K562 (cell line): ENCODE results near the gene CNTN5. TPM values are rescaled to one million over a fixed set of nuclear protein-coding genes. Genes with fewer than 3 reads are reported as not detected.

Experiments used
- ATAC-seq: fragments of 200-7000 bp; cut with Tn5 transposase; 3 replicates; pipeline ENCODE4 v1.9.1; 2020; ENCODE audit warnings: moderate library complexity
- BruUV-seq: library from RNA; stranded (reverse); fragments of 400-500 nt; replicated peaks from 2 replicates; lab custom pipeline; 2021; lab: Mats Ljungman, UMichigan
- CTCF ChIA-PET: fragments of 300-600 bp; formaldehyde crosslinking; extraction: SDS; loops from one replicate; lab custom pipeline; 2021; ENCODE audit warnings: low intra/inter-chr PET ratio; lab: Yijun Ruan, JAX
- POLR2A ChIA-PET: fragments of 300-600, 350-650 bp; sonication (Branson Sonifier 250); formaldehyde crosslinking; extraction: SDS; loops from one replicate; lab custom pipeline; 2021; ENCODE audit warnings: antibody characterized with exemption, inconsistent platforms; lab: Yijun Ruan, JAX
- DNase-seq, 4 experiments: peaks; one replicate each; pipeline versions ENCODE4 v3.0.0 to v3.0.0-alpha.2; 2011 to 2018; ENCODE audit warnings: low spot score in 3 of 4, mixed read lengths in 3 of 4; ENCODE audit errors: extremely low read depth in 1 of 4
- FAIRE-seq: peaks from 2 replicates; lab custom pipeline; 2011; peaks lifted over from hg19 to GRCh38; lab: Jason Lieb, UNC
- H2AFZ ChIP-seq: 2 replicates; pipeline ENCODE4 v1.6.0; 2011; ENCODE audit warnings: low read depth, low read length, control low read depth, inconsistent platforms
- H3K27ac ChIP-seq: fragments of 200-600 bp; 3 replicates; pipeline ENCODE4 v1.8.0; 2011; ENCODE audit warnings: low read depth, mild to moderate bottlenecking, control low read depth, inconsistent platforms, low read length, moderate library complexity, mixed read lengths; ENCODE audit errors: extremely low read depth
- H3K27me3 ChIP-seq, 2 experiments: fragments of 300-600 bp in 1 of 2; 2 replicates in 1 of 2; 3 replicates in 1 of 2; pipeline versions ENCODE4 v1.6.0 to v1.8.0; 2011; ENCODE audit warnings: inconsistent platforms in 2 of 2, low read length in 2 of 2, mild to moderate bottlenecking in 1 of 2, mixed read lengths in 1 of 2, moderate library complexity in 1 of 2; ENCODE audit not compliant: control insufficient read depth in 2 of 2, insufficient read depth in 2 of 2
- H3K36me3 ChIP-seq: fragments of 300-600 bp; 3 replicates; pipeline ENCODE4 v1.8.0; 2011; ENCODE audit warnings: mild to moderate bottlenecking, low read length, inconsistent platforms; ENCODE audit not compliant: control insufficient read depth, insufficient read depth
- H3K4me1 ChIP-seq, 2 experiments: fragments of 200-600 bp in 1 of 2; replicated peaks in 1 of 2; 2 replicates in 1 of 2; 3 replicates in 1 of 2; pipeline versions ENCODE4 v1.5.1 to v1.8.0; 2011; ENCODE audit warnings: inconsistent platforms in 2 of 2, low read length in 2 of 2, mild to moderate bottlenecking in 1 of 2, mixed read lengths in 1 of 2, moderate library complexity in 1 of 2; ENCODE audit not compliant: control insufficient read depth in 2 of 2, insufficient read depth in 2 of 2
- H3K4me2 ChIP-seq: 2 replicates; pipeline ENCODE4 v1.6.1; 2011; ENCODE audit warnings: low read length, control low read depth, inconsistent platforms, mixed read lengths; ENCODE audit not compliant: insufficient read depth
- H3K4me3 ChIP-seq: fragments of 200-600 bp; sonication (generic), shearing (Covaris generic); 2 replicates; pipeline ENCODE4 v1.5.1; 2016; ENCODE audit warnings: control low read depth, inconsistent platforms
- H3K79me2 ChIP-seq: fragments of 200-600 bp; 3 replicates; pipeline ENCODE4 v1.8.0; 2011; ENCODE audit warnings: low read length, inconsistent platforms; ENCODE audit not compliant: control insufficient read depth, insufficient read depth
- H3K9ac ChIP-seq, 2 experiments: 2 replicates each; pipeline versions ENCODE4 v1.6.0 to v1.6.1; 2011; ENCODE audit warnings: low read depth in 2 of 2, low read length in 2 of 2, control low read depth in 1 of 2, inconsistent platforms in 1 of 2, mild to moderate bottlenecking in 1 of 2, mixed read lengths in 1 of 2; ENCODE audit not compliant: insufficient read depth in 1 of 2
- H3K9me1 ChIP-seq: one replicate; pipeline ENCODE4 v1.6.0; 2011; ENCODE audit warnings: inconsistent platforms, mild to moderate bottlenecking, low read length, moderate library complexity; ENCODE audit not compliant: control insufficient read depth, insufficient read depth
- H3K9me3 ChIP-seq: replicated peaks from 2 replicates; pipeline ENCODE4 v1.5.1; 2011; ENCODE audit warnings: low read depth, low read length, inconsistent platforms; ENCODE audit not compliant: control insufficient read depth, insufficient read depth
- H4K20me1 ChIP-seq: replicated peaks from 2 replicates; pipeline ENCODE4 v1.6.1; 2011; ENCODE audit warnings: low read length, inconsistent platforms, mixed read lengths; ENCODE audit not compliant: control insufficient read depth, insufficient read depth
- C11orf30 ChIP-seq: fragments of 450-650 bp; IDR thresholded peaks from 2 replicates; pipeline ENCODE4 v1.6.1; 2016; ENCODE audit warnings: low read depth, mild to moderate bottlenecking
- E2F3 ChIP-seq: fragments of 250-450 bp; sonication (Bioruptor Pico); IDR thresholded peaks from 2 replicates; pipeline ENCODE4 v1.4.0; 2020; ENCODE audit warnings: mild to moderate bottlenecking
- E2F6 ChIP-seq, 2 experiments: IDR thresholded peaks; 2 replicates each; pipeline ENCODE4 v1.6.1; 2011; ENCODE audit warnings: borderline replicate concordance in 1 of 2, control low read depth in 1 of 2, low read depth in 1 of 2, low read length in 1 of 2, mild to moderate bottlenecking in 1 of 2, mixed read lengths in 1 of 2, moderate library complexity in 1 of 2; ENCODE audit not compliant: insufficient read depth in 1 of 2, insufficient read length in 1 of 2, poor library complexity in 1 of 2, severe bottlenecking in 1 of 2; ENCODE audit errors: extremely low read depth in 1 of 2
- SMAD1 ChIP-seq: fragments of 150-350 bp; IDR thresholded peaks from 2 replicates; pipeline ENCODE4 v1.6.1; 2014; ENCODE audit warnings: low read length, low read depth; ENCODE audit not compliant: partially characterized antibody
- ZNF140 ChIP-seq: fragments of 250-450 bp; sonication (Bioruptor Pico); IDR thresholded peaks from 2 replicates; pipeline ENCODE4 v1.8.0; 2021; ENCODE audit warnings: moderate library complexity, mild to moderate bottlenecking, inconsistent platforms
- WGBS: fragments of 100-300 bp; shearing (Covaris generic); methylation state at CpG from one replicate; pipeline ENCODE4 v1.1.6; 2016; ENCODE audit warnings: low coverage, mixed read lengths; ENCODE audit not compliant: insufficient coverage; ENCODE audit errors: missing lambda C conversion rate; 5-methylcytosine and 5-hydroxymethylcytosine counted together
- in situ Hi-C: fragments of 300-500 bp; cut with MboI; formaldehyde crosslinking; loops from 4 replicates; pipeline ENCODE4 v1.15.0; 2018; ENCODE audit warnings: inconsistent platforms, mixed read lengths
- intact Hi-C: fragments of 100-400 bp; cut with micrococcal nuclease; formaldehyde crosslinking; loops from 2 replicates; pipeline ENCODE4 v1.14.2; 2022
- polyA plus RNA-seq, 8 experiments: library from polyadenylated mRNA; depleted of rRNA in 4 of 8; stranded (reverse) in 5 of 8; unstranded in 3 of 8; fragments of >200 nt; fragmentation: Nextera tagmentation in 2 of 8; fragmentation: Illumina TruSeq in 1 of 8; extraction: Ambion mirVana in 2 of 8; extraction: Trizol in 1 of 8; gene quantifications; 2 replicates each; pipeline versions ENCODE4 v1.2.1 to v1.2.3, GENCODE V29; 2011 to 2014; ENCODE audit warnings: inconsistent platforms in 1 of 8, missing spikeins in 1 of 8
- total RNA-seq, 7 experiments: library from RNA; depleted of rRNA in 6 of 7; stranded (reverse); fragments of >200 nt in 6 of 7; fragmentation: Illumina TruSeq in 2 of 7; extraction: Trizol in 2 of 7; gene quantifications; 2 replicates each; pipeline versions ENCODE4 v1.2.1 to v1.2.3, GENCODE V29; 2011 to 2021; ENCODE audit warnings: low replicate concordance in 1 of 7

CNTN5 gene
- total and polyA plus RNA-seq, 9 of the 15 experiments (the other 6 are each of a cell fraction or from before 2014, with no cell fraction given), result 0.03 TPM; not detected in 8

GRCh38 chr11:99066618-99067317, 46.0 kb downstream of the CNTN5 start:
- Histone ChIP-seq H3K36me3 (no peaks in the 10 kb centered on the region), H3K27me3 (no peaks in the 10 kb centered on the region), H3K79me2 (no peaks in the 10 kb centered on the region), H3K4me2 (no peak overlapping the region), H4K20me1 (no peaks in the 10 kb centered on the region), H2AFZ (no peak overlapping the region), H3K4me1 (no peaks in the 10 kb centered on the region)
- in situ Hi-C loops, result no loop called here
- FAIRE-seq, result no peak
- TF ChIP-seq E2F3 (CRISPR knock-in tag) (no peak), C11orf30 (no peak), ZNF140 (CRISPR knock-in tag) (no peak), E2F6 (IDR thresholded peaks at IDR 0.05; ENCODE audit: borderline replicate concordance in 1 of 2, extremely low read depth in 1 of 2, insufficient read depth in 1 of 2, insufficient read length in 1 of 2, low read depth in 1 of 2, low read length in 1 of 2, poor library complexity in 1 of 2, severe bottlenecking in 1 of 2) (no peak), SMAD1 (no peak)
- TF ChIP-seq, all 486 proteins: peak for 0
- intact Hi-C loops, result no loop called here
- ChIA-PET POLR2A (no interaction called here), CTCF (no interaction called here)
- Histone ChIP-seq H3K4me3 (no peak overlapping the region), H3K9ac (no peak overlapping the region), H3K9me3 (no peaks in the 10 kb centered on the region), H3K27ac (no peak overlapping the region), H3K9me1 (no peaks in the 10 kb centered on the region)
- DNase-seq (no peak), ATAC-seq (no peak)
- WGBS, result 0% methylated on average over 2 of the region's 2 CpGs
- no TSS peak for BruUV-seq
